ENCODE measurements around the gene BID.
A peak's percentile ranks its signal among the peaks of the same experiment; 100 is the strongest.

Gene BID

GRCh38 chr22:17802822-17803221 lies 28.6 kb upstream of the BID start:
- no peak for ATAC-seq

GRCh38 chr22:17802411-17802810 lies 28.1 kb upstream of the BID start:
- no peak for ATAC-seq

DNA sequence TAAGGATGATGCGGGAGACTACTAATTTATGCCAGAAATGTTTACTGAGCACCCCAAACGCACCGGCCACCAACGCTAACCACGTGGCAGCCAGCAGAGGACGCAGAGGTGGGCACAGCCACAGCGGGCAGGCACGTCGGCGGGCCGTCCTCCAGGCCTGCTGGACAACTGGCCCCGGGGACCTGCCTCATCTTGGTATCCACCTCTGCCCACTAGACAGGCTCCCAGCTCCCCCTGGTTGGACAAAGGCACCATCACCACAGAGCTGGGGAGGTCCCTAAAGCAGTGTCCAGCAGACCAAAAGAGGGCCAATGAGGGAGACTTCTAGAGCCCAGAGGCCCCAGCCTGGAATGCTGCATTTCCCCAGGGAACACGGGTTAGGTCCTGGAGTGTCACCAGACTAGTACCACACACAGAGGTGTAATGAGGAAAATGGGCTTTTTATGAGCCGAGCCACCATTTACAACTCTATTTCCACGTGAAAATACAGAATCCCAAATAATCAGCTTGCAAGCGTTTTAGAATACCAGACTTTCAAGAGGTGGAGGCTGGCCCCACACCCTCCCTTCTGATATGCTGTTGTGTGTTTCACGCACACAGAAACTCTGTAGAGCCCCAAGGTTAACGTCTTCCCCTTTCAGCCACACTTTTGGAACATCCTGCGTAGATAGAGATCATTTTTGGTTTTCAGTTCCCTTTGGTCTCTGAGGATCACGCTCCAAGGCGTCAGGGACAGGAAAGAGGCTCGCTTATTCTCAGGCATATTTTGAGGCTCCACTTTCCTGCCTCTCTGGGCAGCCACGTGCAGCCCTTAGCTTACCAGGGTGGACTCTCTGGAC lies 23.7 kb upstream of the BID start:
- ATAC-seq, result peak in 1 of 2 donors; percentile 34

DNA sequence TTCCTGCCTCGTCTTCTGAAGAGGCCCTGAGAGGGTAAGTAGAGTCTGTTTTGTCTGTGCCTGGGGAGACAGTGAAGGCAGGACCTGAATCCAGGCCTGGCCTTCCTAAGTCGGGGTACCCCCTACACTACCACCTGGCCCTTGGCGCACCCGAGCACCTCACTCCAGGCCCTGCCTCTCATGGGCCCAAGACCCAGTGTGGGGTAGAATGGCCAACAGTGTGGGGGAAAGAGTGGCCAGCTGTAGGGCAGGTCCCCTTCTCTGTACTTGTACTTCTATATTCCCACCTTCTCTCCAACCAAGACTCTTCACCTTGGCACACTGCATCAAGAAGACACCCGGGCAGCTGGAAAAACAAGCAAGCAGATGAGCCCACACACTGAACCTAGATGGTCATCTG lies 22.4 kb upstream of the BID start:
- no peak for ATAC-seq

DNA sequence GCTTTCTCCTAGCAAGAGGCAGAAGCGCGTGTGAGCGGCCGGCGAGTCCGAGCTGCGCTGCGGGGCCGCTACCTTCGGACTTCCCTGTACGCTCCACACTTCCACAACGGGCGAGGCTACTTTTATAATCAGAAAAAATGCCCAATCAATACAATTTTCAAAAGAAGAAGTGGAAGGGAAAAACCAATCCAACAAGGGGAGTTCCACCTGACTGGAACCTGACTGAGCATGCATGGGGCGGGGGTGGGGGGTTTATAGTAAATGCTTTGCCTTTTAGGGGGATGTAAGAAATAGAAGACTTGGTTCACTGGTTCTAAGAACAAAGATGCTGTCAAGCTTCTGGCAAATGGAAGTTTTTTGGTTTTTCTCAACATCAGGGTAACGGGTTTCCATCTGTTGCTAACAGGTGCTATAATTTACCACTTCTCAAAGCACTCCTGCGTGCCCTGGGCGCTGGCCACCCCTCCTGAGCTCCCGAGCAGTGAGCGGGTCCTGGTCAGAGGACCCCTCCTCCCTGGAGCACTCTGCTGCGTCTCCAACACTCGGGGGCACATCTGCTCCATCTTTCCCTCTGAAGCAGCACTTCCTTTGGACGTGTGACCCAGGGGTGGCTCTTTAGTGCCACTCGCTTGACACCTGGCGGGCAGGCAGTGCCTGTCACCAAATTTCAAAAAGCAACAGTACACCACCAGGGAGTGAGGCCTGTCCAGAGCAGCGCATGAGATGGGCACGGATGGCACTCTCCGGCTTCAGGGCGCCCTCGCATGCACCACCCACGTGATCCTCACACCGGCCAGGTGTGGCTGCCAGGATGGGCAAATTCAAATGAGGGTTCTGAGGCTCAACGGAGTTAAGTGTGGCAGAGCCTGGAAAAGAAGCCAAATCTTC lies 21.6 kb upstream of the BID start:
- no peak for ATAC-seq

DNA sequence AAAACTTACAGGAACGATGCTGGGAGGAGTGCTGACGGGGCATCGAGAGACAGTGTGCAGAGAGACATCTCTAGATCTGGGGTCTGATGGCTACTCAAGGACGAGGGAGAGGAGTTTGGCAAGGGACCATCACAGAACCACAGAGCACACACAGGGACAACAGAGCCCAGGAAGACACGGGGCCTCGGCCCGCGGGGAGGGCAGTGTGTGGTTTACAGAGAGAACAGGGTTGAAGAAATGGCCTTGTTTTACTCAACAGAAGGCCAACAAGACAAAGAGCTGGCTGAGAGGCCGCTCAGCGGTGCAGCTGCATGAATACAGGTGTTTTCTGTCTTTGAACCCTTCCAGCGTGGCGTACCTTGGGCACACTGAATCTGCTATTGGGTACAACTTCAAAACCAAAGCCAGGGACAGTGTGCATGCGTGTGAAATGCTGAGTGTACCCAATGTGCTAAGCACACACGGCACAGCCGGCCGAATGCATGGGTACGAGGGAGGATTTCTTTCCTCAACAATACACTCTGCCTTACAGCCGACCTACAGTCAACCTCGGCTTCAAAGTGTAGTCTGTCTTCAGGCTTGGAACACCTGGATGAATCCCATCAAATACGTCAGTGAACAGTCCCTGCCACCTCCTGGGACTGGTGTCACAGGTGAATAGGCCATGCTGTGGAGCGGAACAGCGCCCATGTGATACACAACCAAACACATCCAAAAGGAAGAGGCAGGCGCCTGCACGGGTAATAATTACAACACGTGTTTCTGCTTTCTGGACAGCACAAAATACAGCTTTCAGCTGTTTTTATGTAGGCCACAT lies 20.7 kb upstream of the BID start:
- no peak for ATAC-seq

DNA sequence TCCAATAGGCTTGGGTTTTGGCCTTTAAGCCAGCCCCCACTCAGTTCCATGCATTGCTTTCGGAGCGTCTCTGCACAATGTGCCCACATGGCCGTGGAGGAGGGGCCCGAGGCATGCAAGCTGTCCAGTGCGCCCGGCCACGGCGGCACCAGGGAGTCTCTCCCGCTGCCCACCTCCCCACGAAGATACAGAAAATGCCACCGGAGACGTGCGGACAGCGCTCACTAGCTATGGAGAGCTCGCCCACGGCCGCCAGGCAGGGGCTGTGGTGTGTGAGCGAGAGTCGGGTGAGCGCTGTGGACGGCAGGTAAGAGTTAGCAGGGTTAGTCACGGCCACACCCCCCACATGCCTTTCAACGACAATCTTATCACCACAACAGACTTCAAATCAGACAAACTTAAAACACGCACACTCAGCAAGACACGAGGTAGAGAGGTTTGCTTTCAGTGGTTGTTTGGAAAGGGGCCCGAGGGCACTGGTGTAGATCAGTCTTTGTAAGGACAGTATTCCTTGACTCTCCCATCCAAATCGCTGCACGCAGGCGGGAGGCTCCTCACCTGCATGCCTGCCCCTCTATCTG lies 18.7 kb upstream of the BID start:
- ATAC-seq, result no peak

GRCh38 chr22:17792299-17792698 lies 18.0 kb upstream of the BID start:
- ATAC-seq, result no peak

DNA sequence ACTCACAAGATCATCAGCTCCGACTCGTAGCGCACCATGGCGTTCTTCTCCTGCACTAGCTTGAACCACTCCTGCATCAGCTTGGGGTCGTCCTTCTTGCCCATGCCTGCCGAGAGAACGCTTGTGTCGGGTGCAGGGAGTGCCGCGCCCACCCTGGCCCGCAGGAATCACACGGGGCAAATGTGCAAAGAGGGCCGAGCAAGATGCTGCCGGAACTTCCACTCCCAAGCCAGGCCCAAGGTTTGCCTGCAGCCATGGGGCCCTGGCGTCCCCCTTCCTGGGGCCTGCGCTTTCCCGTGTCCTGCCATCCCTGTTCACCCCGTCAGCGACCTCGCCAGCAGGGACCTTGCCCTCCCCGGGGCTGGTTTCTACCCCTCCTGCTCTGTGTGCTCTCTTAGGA lies 16.9 kb upstream of the BID start:
- no peak for ATAC-seq

- ATAC-seq, result no peak
These were observed 15.3 kb upstream of the BID start for GRCh38 chr22:17789379-17790200.

GRCh38 chr22:17788528-17789378 lies 14.5 kb upstream of the BID start:
- ATAC-seq, result no peak

DNA sequence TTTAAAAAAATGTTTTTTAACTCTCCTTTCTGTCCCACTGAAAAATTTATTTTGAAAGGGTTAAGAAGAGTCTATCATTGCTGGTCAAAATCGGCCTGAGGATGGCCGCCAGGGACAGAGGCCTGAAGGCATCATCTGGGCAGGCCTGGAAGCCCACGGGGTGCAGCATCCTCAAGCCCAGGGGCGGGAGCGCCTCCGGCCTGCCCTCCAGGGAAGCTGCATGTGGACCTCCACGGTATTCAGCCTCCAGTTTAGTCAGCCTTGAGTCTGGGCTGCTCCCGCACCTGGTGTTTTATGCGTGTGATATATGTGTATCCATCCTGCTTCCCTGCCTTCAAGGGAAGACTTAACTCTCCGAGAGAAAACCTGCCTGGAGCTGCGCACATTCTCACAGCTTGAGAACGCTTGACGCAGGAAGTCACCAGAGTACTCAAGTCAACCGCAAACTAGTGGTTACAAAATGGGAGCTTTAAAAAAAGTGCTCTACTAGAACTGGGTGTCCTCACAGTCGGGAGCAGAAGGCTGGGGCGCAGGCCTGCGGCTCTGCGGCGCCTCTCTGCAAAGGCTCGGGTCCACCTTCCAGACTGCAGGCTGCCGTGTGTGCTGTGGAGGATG lies 13.6 kb upstream of the BID start:
- ATAC-seq, result no peak

DNA sequence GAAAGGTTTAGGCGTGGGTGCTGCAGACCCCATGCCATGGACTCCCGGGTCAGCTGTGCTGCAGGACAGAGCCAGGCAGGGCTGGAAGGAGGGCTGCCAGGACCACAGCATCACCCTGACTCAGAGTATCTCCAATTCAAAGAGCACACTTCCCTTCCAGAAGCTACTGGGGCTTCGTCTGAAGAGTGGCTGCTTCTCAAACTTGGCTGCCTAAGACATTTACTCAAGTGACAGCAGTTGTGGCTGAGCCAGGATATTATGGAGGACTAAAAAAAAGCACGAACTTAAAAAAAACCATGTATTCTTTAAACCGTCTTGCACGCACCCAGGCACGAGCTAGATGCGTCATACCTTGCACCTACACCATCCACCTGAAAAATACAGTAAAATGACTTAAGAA lies 13.0 kb upstream of the BID start:
- ATAC-seq, result no peak

DNA sequence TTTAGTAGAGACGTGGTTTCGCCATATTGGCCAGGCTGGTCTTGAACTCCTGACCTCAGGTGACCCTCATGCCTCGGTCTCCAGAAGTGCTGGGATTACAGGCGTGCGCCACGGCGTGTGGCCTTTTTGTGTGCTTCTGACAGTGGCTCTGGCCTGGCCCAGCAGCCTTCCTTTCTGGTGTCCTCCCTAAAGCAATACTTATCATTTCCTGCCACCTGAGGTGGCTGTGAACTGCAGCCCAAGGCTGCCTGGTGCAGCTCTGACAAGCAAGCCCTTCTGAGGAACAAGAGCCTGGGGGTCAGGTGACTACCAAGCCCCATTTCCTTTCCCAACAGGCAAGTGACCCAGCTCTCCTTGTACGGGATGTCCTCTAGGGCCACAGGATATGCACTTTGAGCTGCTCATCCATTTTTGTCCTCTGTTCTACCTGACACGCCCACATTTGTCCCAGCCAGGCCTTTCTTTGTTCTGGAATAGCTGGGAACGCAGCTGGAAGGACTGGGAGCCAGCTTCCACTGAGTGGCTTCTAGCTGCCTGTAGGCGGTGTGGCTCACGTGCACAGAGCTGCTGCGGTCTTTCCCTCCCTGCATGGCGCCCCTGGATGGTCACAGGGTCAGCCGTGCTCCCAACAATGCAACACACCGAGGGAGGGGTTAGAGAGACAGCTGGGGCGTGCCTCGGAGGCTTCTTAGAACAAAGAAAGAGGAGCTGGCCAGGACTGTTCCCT lies 12.3 kb upstream of the BID start:
- no peak for ATAC-seq

GRCh38 chr22:17785185-17786184 lies 11.2 kb upstream of the BID start:
- ATAC-seq, result peak in 1 of 2 donors; percentile 17

GRCh38 chr22:17784776-17785175 lies 10.5 kb upstream of the BID start:
- ATAC-seq, result no peak

- no peak for ATAC-seq
These were observed 9.7 kb upstream of the BID start for GRCh38 chr22:17783773-17784480.

GRCh38 chr22:17783312-17783711 lies 9.0 kb upstream of the BID start:
- ATAC-seq, result no peak
